ENCODE measurements around the gene TNFRSF25. TPM values are rescaled to one million over a fixed set of nuclear protein-coding genes. Genes with fewer than 3 reads are reported as not detected.

Gene TNFRSF25
- total and polyA plus RNA-seq, 10 of the 15 experiments (the other 5 are each of a cell fraction or from before 2014, with no cell fraction given), result 0.23 to 8.6 (median 0.46) TPM; not detected in 5

GRCh38 chr1:6481820-6482219, 15.8 kb upstream of the TNFRSF25 start (continued):
- TF ChIP-seq IRF5 (IDR thresholded peaks at IDR 0.05; ENCODE audit: borderline replicate concordance) (no peak), MYC (IDR thresholded peaks at IDR 0.05; ENCODE audit: insufficient read depth, insufficient read length, insufficient replicate concordance, low read length, severe bottlenecking) (no peak), TAF1 (IDR thresholded peaks at IDR 0.05; ENCODE audit: borderline replicate concordance, low read depth, low read length) (no peak), RCOR1 (conservative IDR thresholded peaks at IDR 0.05; ENCODE audit: low read depth, low read length) (no peak), HDAC2 (IDR thresholded peaks at IDR 0.05) (no peak), JUNB (IDR thresholded peaks at IDR 0.05) (no peak), NR2C1 (IDR thresholded peaks at IDR 0.05) (no peak)

GRCh38 chr1:6477039-6477820, 11.3 kb upstream of the TNFRSF25 start:
- no peak for DNase-seq (ENCODE audit: low read depth, low spot score)
- H3K36me3 ChIP-seq (ENCODE audit: control insufficient read depth in 2 of 2, insufficient read depth in 2 of 2, low read length in 1 of 2), result no peaks in the 10 kb centered on the region
- no peaks in the 10 kb centered on the region for H3K9me3 ChIP-seq (replicated peaks; ENCODE audit: control insufficient read depth, insufficient read depth, low read length)
- H3K9ac ChIP-seq (ENCODE audit: control insufficient read depth, insufficient read depth, low read length), result no peak overlapping the region
- H3K27me3 ChIP-seq (replicated peaks in 1 of 2; ENCODE audit: control insufficient read depth in 2 of 2, insufficient read depth in 2 of 2, low read length in 1 of 2), result no peaks in the 10 kb centered on the region
- no peak for ATAC-seq
- CTCF ChIA-PET, result interaction anchor here (1.2 to 2.0 kb wide), 6 partner anchors 9 to 54 kb away, joined by 3 to 5 read pairs (median 3); partner anchors contain the start of gene TNFRSF25
- H3K79me2 ChIP-seq (ENCODE audit: control insufficient read depth, insufficient read depth, low read length), result no peaks in the 10 kb centered on the region
- H3K4me2 ChIP-seq (ENCODE audit: control insufficient read depth, insufficient read depth), result no peak overlapping the region
- no peak overlapping the region for H3K4me3 ChIP-seq
- no peak for FAIRE-seq
- no peaks in the 10 kb centered on the region for H3K4me1 ChIP-seq (ENCODE audit: control insufficient read depth, insufficient read depth, low read length)
- WGBS (ENCODE audit: insufficient coverage, insufficient replicate concordance, low lambda C conversion rate, missing lambda C conversion rate), result 41% methylated on average over 24 of the region's 24 CpGs
- BruUV-seq (replicated peaks), result no TSS peak
- POLR2A ChIA-PET, result no interaction called here
- TF ChIP-seq ATF7 (IDR thresholded peaks at IDR 0.05; ENCODE audit: low read depth) (no peak), SMAD1 (IDR thresholded peaks at IDR 0.05; ENCODE audit: low read depth, partially characterized antibody) (no peak), NFIC (IDR thresholded peaks at IDR 0.05; ENCODE audit: low read depth, low read length) (no peak), RELA (IDR thresholded peaks at IDR 0.05; ENCODE audit: borderline replicate concordance, partially characterized antibody) (no peak), IKZF2 (IDR thresholded peaks at IDR 0.05) (no peak), CBX3 (IDR thresholded peaks at IDR 0.05; ENCODE audit: borderline replicate concordance, low read depth) (no peak), SMAD5 (IDR thresholded peaks at IDR 0.05; ENCODE audit: low read depth) (no peak), ESRRA (IDR thresholded peaks at IDR 0.05; ENCODE audit: low read length) (no peak), TCF3 (IDR thresholded peaks at IDR 0.05; ENCODE audit: borderline replicate concordance, insufficient read depth, low read depth, low read length) (no peak), IRF4 (IDR thresholded peaks at IDR 0.05; ENCODE audit: low read depth, low read length) (no peak), ZNF217 (IDR thresholded peaks at IDR 0.05) (no peak)
- RAD21 ChIA-PET (ENCODE audit: unreplicated experiment), result no interaction called here
- H4K20me1 ChIP-seq (ENCODE audit: control insufficient read depth, insufficient read depth), result no peaks in the 10 kb centered on the region
- H2AFZ ChIP-seq (ENCODE audit: control insufficient read depth, low read depth, low read length), result no peak overlapping the region
- no peak overlapping the region for H3K27ac ChIP-seq (ENCODE audit: control insufficient read depth, insufficient read depth)
- intact Hi-C loops (cut with micrococcal nuclease; ENCODE audit: unreplicated experiment), result no loop called here
- in situ Hi-C loops (cut with MboI), result loop anchor here (25.0 kb wide), 1 partner anchor 735 kb away; no protein-coding TSS in a partner anchor
- SMC1A ChIA-PET (ENCODE audit: uncharacterized antibody, unreplicated experiment), result no interaction called here
